SK-N-SH (cell line): ENCODE measurements around the gene RCAN2. TPM values are rescaled to one million over a fixed set of nuclear protein-coding genes. Genes with fewer than 3 reads are reported as not detected.

ENCODE experiments used
- CTCF ChIA-PET: fragments of 300-600, 350-600 bp; formaldehyde crosslinking; extraction: SDS; loops from one replicate; lab custom pipeline; 2021; lab: Yijun Ruan, JAX
- POLR2A ChIA-PET: fragments of 350-600 bp; sonication (Branson Sonifier 250); formaldehyde crosslinking; extraction: SDS; loops from one replicate; lab custom pipeline; 2020; ENCODE audit warnings: antibody characterized with exemption, inconsistent platforms; lab: Yijun Ruan, JAX
- DNase-seq: peaks from one replicate; pipeline ENCODE4 v3.0.0; 2012
- H2AFZ ChIP-seq: fragments of 200-600 bp; sonication (generic); 2 replicates; pipeline ENCODE4 v1.8.1; 2016; ENCODE audit warnings: antibody characterized with exemption, mild to moderate bottlenecking, low read depth
- H3F3A ChIP-seq: fragments of 200-600 bp; sonication (generic); replicated peaks from 2 replicates; pipeline ENCODE3; 2016; ENCODE audit warnings: antibody characterized with exemption, mild to moderate bottlenecking; ENCODE audit not compliant: insufficient read depth
- H3K27ac ChIP-seq, 2 experiments: fragments of 200-500 bp in 1 of 2; fragments of 200-600 bp in 1 of 2; sonication (Bioruptor generic) in 1 of 2; sonication (generic), shearing (Covaris generic) in 1 of 2; 2 replicates each; pipeline versions ENCODE4 v1.5.1 to v1.6.1; 2014 to 2016; ENCODE audit warnings: low read depth in 2 of 2, inconsistent platforms in 1 of 2, low read length in 1 of 2, mild to moderate bottlenecking in 1 of 2, mixed read lengths in 1 of 2
- H3K27me3 ChIP-seq: fragments of 200-600 bp; sonication (generic), shearing (Covaris generic); 2 replicates; pipeline ENCODE4 v1.6.1; 2016; ENCODE audit warnings: mixed run types; ENCODE audit not compliant: insufficient read depth
- H3K36me3 ChIP-seq, 2 experiments: fragments of 200-500 bp in 1 of 2; fragments of 200-600 bp in 1 of 2; sonication (Bioruptor generic) in 1 of 2; sonication (generic) in 1 of 2; replicated peaks in 1 of 2; 2 replicates each; pipeline versions ENCODE3 to v1.5.1; 2014 to 2016; ENCODE audit warnings: low read length in 1 of 2, mild to moderate bottlenecking in 1 of 2; ENCODE audit not compliant: insufficient read depth in 2 of 2, control insufficient read depth in 1 of 2
- H3K4me1 ChIP-seq, 2 experiments: fragments of 200-500 bp in 1 of 2; fragments of 200-600 bp in 1 of 2; sonication (Bioruptor generic) in 1 of 2; sonication (generic), shearing (Covaris generic) in 1 of 2; 2 replicates each; pipeline versions ENCODE4 v1.5.1 to v1.6.1; 2014 to 2016; ENCODE audit warnings: low read depth in 1 of 2, low read length in 1 of 2, mixed run types in 1 of 2; ENCODE audit not compliant: insufficient read depth in 2 of 2, control insufficient read depth in 1 of 2
- H3K4me2 ChIP-seq: fragments of 200-600 bp; sonication (generic), shearing (Covaris generic); 2 replicates; pipeline ENCODE4 v1.6.1; 2017; ENCODE audit warnings: mixed run types
- H3K4me3 ChIP-seq, 2 experiments: fragments of 200-500 bp in 1 of 2; fragments of 200-600 bp in 1 of 2; sonication (Bioruptor generic) in 1 of 2; sonication (generic), shearing (Covaris generic) in 1 of 2; 2 replicates each; pipeline versions ENCODE4 v1.5.1 to v1.8.1; 2014 to 2016; ENCODE audit warnings: low read depth in 2 of 2, inconsistent platforms in 1 of 2, low read length in 1 of 2, mild to moderate bottlenecking in 1 of 2, mixed read lengths in 1 of 2, moderate library complexity in 1 of 2
- H3K79me2 ChIP-seq: fragments of 200-600 bp; sonication (generic); 2 replicates; pipeline ENCODE4 v1.8.1; 2017; ENCODE audit warnings: mild to moderate bottlenecking; ENCODE audit not compliant: insufficient read depth
- H3K9ac ChIP-seq: fragments of 200-600 bp; sonication (generic); 2 replicates; pipeline ENCODE4 v1.6.1; 2017; ENCODE audit warnings: mixed run types
- H3K9me2 ChIP-seq: fragments of 200-600 bp; sonication (generic); 2 replicates; pipeline ENCODE4 v1.6.1; 2017; ENCODE audit warnings: mixed run types
- H3K9me3 ChIP-seq: fragments of 200-600 bp; sonication (generic); 2 replicates; pipeline ENCODE4 v1.6.1; 2017; ENCODE audit warnings: mixed run types, mild to moderate bottlenecking, moderate library complexity
- H4K20me1 ChIP-seq: fragments of 200-600 bp; sonication (generic); 2 replicates; pipeline ENCODE4 v1.6.1; 2017; ENCODE audit warnings: mild to moderate bottlenecking, mixed run types; ENCODE audit not compliant: insufficient read depth
- ELF1 ChIP-seq: IDR thresholded peaks from 2 replicates; pipeline ENCODE4 v1.4.0; 2012
- EP300 ChIP-seq, 2 experiments: IDR thresholded peaks; 2 replicates each; pipeline versions ENCODE4 v1.4.0 to v1.6.1; 2012; ENCODE audit warnings: borderline replicate concordance in 1 of 2, low read depth in 1 of 2, low read length in 1 of 2
- FOSL2 ChIP-seq: IDR thresholded peaks from 2 replicates; pipeline ENCODE4 v1.4.0; 2012; ENCODE audit warnings: low read depth, mild to moderate bottlenecking, moderate library complexity, borderline replicate concordance
- FOXJ3 ChIP-seq: sonication (generic); formaldehyde crosslinking; IDR thresholded peaks from 2 replicates; pipeline ENCODE4 v1.5.1; 2020; ENCODE audit warnings: mild to moderate bottlenecking, missing genetic modification reagents
- FOXM1 ChIP-seq: IDR thresholded peaks from 2 replicates; pipeline ENCODE4 v1.4.0; 2012; ENCODE audit warnings: low read depth, mild to moderate bottlenecking
- GABPA ChIP-seq: IDR thresholded peaks from 2 replicates; pipeline ENCODE4 v1.4.0; 2012; ENCODE audit warnings: low read depth, mild to moderate bottlenecking
- NFIC ChIP-seq: IDR thresholded peaks from 2 replicates; pipeline ENCODE4 v1.4.0; 2012; ENCODE audit warnings: borderline replicate concordance
- POLR2AphosphoS5 ChIP-seq: IDR thresholded peaks from 2 replicates; pipeline ENCODE4 v1.6.1; 2012; ENCODE audit warnings: low read depth, low read length
- TAF1 ChIP-seq: IDR thresholded peaks from 2 replicates; pipeline ENCODE4 v1.6.1; 2012; ENCODE audit warnings: low read depth, mild to moderate bottlenecking, low read length, moderate library complexity, borderline replicate concordance
- TCF12 ChIP-seq: IDR thresholded peaks from 2 replicates; pipeline ENCODE4 v1.4.0; 2012
- TEAD4 ChIP-seq: IDR thresholded peaks from 2 replicates; pipeline ENCODE4 v1.4.0; 2012; ENCODE audit warnings: mild to moderate bottlenecking, borderline replicate concordance; ENCODE audit not compliant: insufficient read depth
- WGBS: methylation state at CpG from one replicate; pipeline ENCODE4 v1.1.6; 2017; ENCODE audit warnings: low lambda C conversion rate; 5-methylcytosine and 5-hydroxymethylcytosine counted together
- polyA plus RNA-seq, 3 experiments: library from polyadenylated mRNA; depleted of rRNA; stranded (reverse); fragments of >200 nt; gene quantifications; 2 replicates each; pipeline ENCODE4 v1.2.3, GENCODE V29; 2012
- TF ChIP-seq, protein P1 (sequence below): fragments of 150-350 bp; IDR thresholded peaks from 2 replicates; pipeline ENCODE4 v1.6.1; 2016; ENCODE audit warnings: mild to moderate bottlenecking, low read depth, low read length

Gene RCAN2
- polyA plus RNA-seq, 1 of the 3 experiments (the other 2 are of a cell fraction) = not detected

GRCh38 chr6:46254946-46255345 is 236.3 kb downstream of the RCAN2 start:
- H3K9me2 ChIP-seq = no peaks in the 10 kb centered on the region
- no peaks in the 10 kb centered on the region for H3K36me3 ChIP-seq
- H3K79me2 ChIP-seq = no peaks in the 10 kb centered on the region
- no peak overlapping the region for H3K9ac ChIP-seq
- H3K4me1 ChIP-seq = no peaks in the 10 kb centered on the region
- no peak overlapping the region for H3K27ac ChIP-seq
- TF ChIP-seq TEAD4 (no peak), POLR2AphosphoS5 (no peak), FOSL2 (no peak), ELF1 (no peak)
- POLR2A ChIA-PET = no interaction called here
- no peaks in the 10 kb centered on the region for H3K9me3 ChIP-seq
- H3F3A ChIP-seq = no peaks in the 10 kb centered on the region
- DNase-seq = no peak
- H2AFZ ChIP-seq = no peak overlapping the region
- CTCF ChIA-PET = interaction anchor here (0.6 kb wide), 1 partner anchor 153 kb away, joined by 3 read pairs; no protein-coding TSS in a partner anchor
- H3K27me3 ChIP-seq = no peaks in the 10 kb centered on the region
- no peaks in the 10 kb centered on the region for H4K20me1 ChIP-seq
- no peak overlapping the region for H3K4me3 ChIP-seq
- 6% methylated on average over 2 of the region's 2 CpGs for WGBS
- H3K4me2 ChIP-seq = no peak overlapping the region

GRCh38 chr6:46254331-46254730 is 236.9 kb downstream of the RCAN2 start:
- Histone ChIP-seq H4K20me1 (no peaks in the 10 kb centered on the region), H3K36me3 (no peaks in the 10 kb centered on the region), H3K4me1 (no peaks in the 10 kb centered on the region), H3K9ac (no peak overlapping the region), H3K27me3 (no peaks in the 10 kb centered on the region), H3K9me3 (no peaks in the 10 kb centered on the region), H3K9me2 (no peaks in the 10 kb centered on the region), H3K79me2 (no peaks in the 10 kb centered on the region), H3K4me3 (no peak overlapping the region), H3K4me2 (no peak overlapping the region), H3F3A (no peaks in the 10 kb centered on the region), H3K27ac (no peak overlapping the region), H2AFZ (no peak overlapping the region)
- CTCF ChIA-PET = no interaction called here
- DNase-seq = no peak
- WGBS = 0% methylated on average over 1 of the region's 1 CpG
- POLR2A ChIA-PET = no interaction called here
- no peak for TF ChIP-seq GABPA
- no peak for TF ChIP-seq FOXM1
- TF ChIP-seq TCF12 = no peak
- TF ChIP-seq EP300 (IDR thresholded peaks at IDR 0.05; ENCODE audit: borderline replicate concordance in 1 of 2, low read depth in 1 of 2, low read length in 1 of 2) = no peak
- TF ChIP-seq FOXJ3 (CRISPR knock-in tag) = no peak
- TF ChIP-seq TAF1 = no peak
- TF ChIP-seq, protein P1, sequence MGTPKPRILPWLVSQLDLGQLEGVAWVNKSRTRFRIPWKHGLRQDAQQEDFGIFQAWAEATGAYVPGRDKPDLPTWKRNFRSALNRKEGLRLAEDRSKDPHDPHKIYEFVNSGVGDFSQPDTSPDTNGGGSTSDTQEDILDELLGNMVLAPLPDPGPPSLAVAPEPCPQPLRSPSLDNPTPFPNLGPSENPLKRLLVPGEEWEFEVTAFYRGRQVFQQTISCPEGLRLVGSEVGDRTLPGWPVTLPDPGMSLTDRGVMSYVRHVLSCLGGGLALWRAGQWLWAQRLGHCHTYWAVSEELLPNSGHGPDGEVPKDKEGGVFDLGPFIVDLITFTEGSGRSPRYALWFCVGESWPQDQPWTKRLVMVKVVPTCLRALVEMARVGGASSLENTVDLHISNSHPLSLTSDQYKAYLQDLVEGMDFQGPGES = no peak
- TF ChIP-seq NFIC = no peak
